K562 (cell line): ENCODE data around the gene VKORC1.

ENCODE experiments used
- CREB1 ChIP-seq, 2 experiments: sonication (generic) in 1 of 2; formaldehyde crosslinking in 1 of 2; IDR thresholded peaks; 2 replicates each; pipeline versions ENCODE4 v1.6.1 to v1.8.0; 2012 to 2022; ENCODE audit warnings: inconsistent platforms in 1 of 2, mild to moderate bottlenecking in 1 of 2, missing genetic modification reagents in 1 of 2, moderate library complexity in 1 of 2
- EZH2 ChIP-seq: IDR thresholded peaks from 2 replicates; pipeline ENCODE4 v1.6.1; 2012; ENCODE audit warnings: low read depth, mild to moderate bottlenecking, inconsistent platforms, low read length, borderline replicate concordance
- JUND ChIP-seq, 2 experiments: IDR thresholded peaks; 2 replicates in 1 of 2; 3 replicates in 1 of 2; pipeline ENCODE4 v1.6.1; 2011; ENCODE audit warnings: borderline replicate concordance in 2 of 2, low read depth in 2 of 2, low read length in 2 of 2, improper control_type of control experiment in 1 of 2, missing biosample characterization in 1 of 2, missing genetic modification characterization in 1 of 2, missing genetic modification reagents in 1 of 2
- MAX ChIP-seq: sonication (generic); formaldehyde crosslinking; IDR thresholded peaks from 2 replicates; pipeline ENCODE4 v1.9.0; 2022; ENCODE audit warnings: mild to moderate bottlenecking, missing genetic modification reagents
- NCOA4 ChIP-seq: fragments of 450-650 bp; IDR thresholded peaks from 2 replicates; pipeline ENCODE4 v1.6.1; 2018; ENCODE audit warnings: mild to moderate bottlenecking; ENCODE audit not compliant: partially characterized antibody
- POLR2AphosphoS5 ChIP-seq: IDR thresholded peaks from 2 replicates; pipeline ENCODE4 v1.6.1; 2011; ENCODE audit warnings: mild to moderate bottlenecking, low read depth, low read length, moderate library complexity; ENCODE audit not compliant: control insufficient read depth, insufficient read depth
- TAF15 ChIP-seq: fragments of 200-400 bp; formaldehyde crosslinking; IDR thresholded peaks from 2 replicates; pipeline ENCODE4 v1.6.1; 2017; ENCODE audit warnings: mild to moderate bottlenecking, low read depth, low read length, moderate library complexity
- TGIF2 ChIP-seq: sonication (generic); formaldehyde crosslinking; IDR thresholded peaks from 2 replicates; pipeline ENCODE4 v1.8.1; 2022; ENCODE audit warnings: mild to moderate bottlenecking, missing genetic modification reagents, moderate library complexity
- ZNF143 ChIP-seq: sonication (generic); formaldehyde crosslinking; IDR thresholded peaks from 2 replicates; pipeline ENCODE4 v1.9.0; 2022; ENCODE audit warnings: mild to moderate bottlenecking, missing genetic modification reagents
- TF ChIP-seq, protein P1 (sequence below): sonication (generic); formaldehyde crosslinking; IDR thresholded peaks from 2 replicates; pipeline ENCODE4 v1.4.0; 2020; ENCODE audit warnings: mild to moderate bottlenecking, missing genetic modification reagents
- TF ChIP-seq, protein P2 (sequence below), 3 experiments: IDR thresholded peaks in 2 of 3; conservative IDR thresholded peaks in 1 of 3; 2 replicates each; pipeline ENCODE4 v1.5.1; 2011 to 2012; ENCODE audit warnings: low read length in 3 of 3, mild to moderate bottlenecking in 3 of 3, control low read depth in 2 of 3, improper control_type of control experiment in 1 of 3, inconsistent platforms in 1 of 3, low read depth in 1 of 3, mixed read lengths in 1 of 3, moderate library complexity in 1 of 3; ENCODE audit not compliant: insufficient read depth in 2 of 3

DNA sequence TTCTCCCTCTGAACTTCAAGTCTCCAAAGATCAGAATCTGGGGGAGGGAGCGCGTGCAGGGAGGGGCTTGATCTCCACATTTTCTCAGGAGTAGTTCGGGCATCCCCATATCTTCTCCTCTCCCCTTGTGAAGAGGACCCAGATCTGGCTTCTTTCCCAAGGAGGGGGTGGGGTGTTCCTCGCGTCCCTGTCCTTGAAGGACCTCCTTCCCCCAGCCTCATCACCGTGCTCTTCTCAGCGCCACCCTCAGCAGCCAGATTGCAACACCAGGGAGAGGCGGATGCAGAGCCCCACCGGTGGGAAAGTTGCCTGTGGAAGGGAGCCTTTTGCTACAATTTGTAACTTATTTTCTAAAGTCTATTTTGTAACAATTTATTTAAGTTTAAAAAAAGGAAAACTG, 11.5 kb downstream of the VKORC1 start:
- TF ChIP-seq TGIF2: no peak
- TF ChIP-seq ZNF143 (CRISPR knock-in tag): no peak
- TF ChIP-seq EZH2: no peak
- TF ChIP-seq, protein P1, sequence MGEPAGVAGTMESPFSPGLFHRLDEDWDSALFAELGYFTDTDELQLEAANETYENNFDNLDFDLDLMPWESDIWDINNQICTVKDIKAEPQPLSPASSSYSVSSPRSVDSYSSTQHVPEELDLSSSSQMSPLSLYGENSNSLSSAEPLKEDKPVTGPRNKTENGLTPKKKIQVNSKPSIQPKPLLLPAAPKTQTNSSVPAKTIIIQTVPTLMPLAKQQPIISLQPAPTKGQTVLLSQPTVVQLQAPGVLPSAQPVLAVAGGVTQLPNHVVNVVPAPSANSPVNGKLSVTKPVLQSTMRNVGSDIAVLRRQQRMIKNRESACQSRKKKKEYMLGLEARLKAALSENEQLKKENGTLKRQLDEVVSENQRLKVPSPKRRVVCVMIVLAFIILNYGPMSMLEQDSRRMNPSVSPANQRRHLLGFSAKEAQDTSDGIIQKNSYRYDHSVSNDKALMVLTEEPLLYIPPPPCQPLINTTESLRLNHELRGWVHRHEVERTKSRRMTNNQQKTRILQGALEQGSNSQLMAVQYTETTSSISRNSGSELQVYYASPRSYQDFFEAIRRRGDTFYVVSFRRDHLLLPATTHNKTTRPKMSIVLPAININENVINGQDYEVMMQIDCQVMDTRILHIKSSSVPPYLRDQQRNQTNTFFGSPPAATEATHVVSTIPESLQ (CRISPR knock-in tag): no peak
- no peak for TF ChIP-seq MAX (CRISPR knock-in tag)
- TF ChIP-seq CREB1 (IDR thresholded peaks at IDR 0.05): no peak
- no peak for TF ChIP-seq CREB1 (CRISPR knock-in tag; IDR thresholded peaks at IDR 0.05)
- TF ChIP-seq NCOA4: no peak
- TF ChIP-seq, protein P2, sequence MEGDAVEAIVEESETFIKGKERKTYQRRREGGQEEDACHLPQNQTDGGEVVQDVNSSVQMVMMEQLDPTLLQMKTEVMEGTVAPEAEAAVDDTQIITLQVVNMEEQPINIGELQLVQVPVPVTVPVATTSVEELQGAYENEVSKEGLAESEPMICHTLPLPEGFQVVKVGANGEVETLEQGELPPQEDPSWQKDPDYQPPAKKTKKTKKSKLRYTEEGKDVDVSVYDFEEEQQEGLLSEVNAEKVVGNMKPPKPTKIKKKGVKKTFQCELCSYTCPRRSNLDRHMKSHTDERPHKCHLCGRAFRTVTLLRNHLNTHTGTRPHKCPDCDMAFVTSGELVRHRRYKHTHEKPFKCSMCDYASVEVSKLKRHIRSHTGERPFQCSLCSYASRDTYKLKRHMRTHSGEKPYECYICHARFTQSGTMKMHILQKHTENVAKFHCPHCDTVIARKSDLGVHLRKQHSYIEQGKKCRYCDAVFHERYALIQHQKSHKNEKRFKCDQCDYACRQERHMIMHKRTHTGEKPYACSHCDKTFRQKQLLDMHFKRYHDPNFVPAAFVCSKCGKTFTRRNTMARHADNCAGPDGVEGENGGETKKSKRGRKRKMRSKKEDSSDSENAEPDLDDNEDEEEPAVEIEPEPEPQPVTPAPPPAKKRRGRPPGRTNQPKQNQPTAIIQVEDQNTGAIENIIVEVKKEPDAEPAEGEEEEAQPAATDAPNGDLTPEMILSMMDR (IDR thresholded peaks at IDR 0.05 in 2 of 3, conservative IDR thresholded peaks at IDR 0.05 in 1 of 3; ENCODE audit: insufficient read depth in 2 of 3, low read depth in 1 of 3, low read length in 3 of 3): no peak
- no peak for TF ChIP-seq POLR2AphosphoS5
- no peak for TF ChIP-seq TAF15
- TF ChIP-seq JUND (IDR thresholded peaks at IDR 0.05; ENCODE audit: borderline replicate concordance, low read depth, low read length): no peak
- no peak for TF ChIP-seq JUND (tag; IDR thresholded peaks at IDR 0.05; ENCODE audit: borderline replicate concordance, low read depth, low read length)
